GM21515 (cell line): Measurements from ENCODE around the gene FAM3C.

Experiments used
- ATAC-seq: cut with Tn5 transposase; IDR thresholded peaks from one replicate; pipeline ENCODE4 v1.9.1; 2021; ENCODE audit not compliant: unreplicated experiment

The FAM3C gene

GRCh38 chr7:121383235-121383910 lies 12.7 kb downstream of the FAM3C start:
- ATAC-seq, result no peak

GRCh38 chr7:121382473-121382872 lies 13.6 kb downstream of the FAM3C start:
- no peak for ATAC-seq

GRCh38 chr7:121379930-121380329 lies 16.2 kb downstream of the FAM3C start:
- no peak for ATAC-seq

GRCh38 chr7:121376979-121377378 lies 19.1 kb downstream of the FAM3C start:
- no peak for ATAC-seq

- ATAC-seq, result no peak
Observed at GRCh38 chr7:121373177-121373576, 22.9 kb downstream of the FAM3C start.

GRCh38 chr7:121372376-121373010 lies 23.6 kb downstream of the FAM3C start:
- peak; percentile 89 for ATAC-seq

- no peak for ATAC-seq
Observed at GRCh38 chr7:121371883-121372282, 24.2 kb downstream of the FAM3C start.

GRCh38 chr7:121371367-121371766 lies 24.7 kb downstream of the FAM3C start:
- ATAC-seq, result no peak

- peak; percentile 40 for ATAC-seq
Observed at GRCh38 chr7:121369462-121369861, 26.6 kb downstream of the FAM3C start.

- ATAC-seq, result no peak
Observed at GRCh38 chr7:121366852-121367431, 29.2 kb downstream of the FAM3C start.

GRCh38 chr7:121360564-121360963 lies 35.5 kb downstream of the FAM3C start:
- no peak for ATAC-seq

- no peak for ATAC-seq
Observed at GRCh38 chr7:121355574-121355973, 40.5 kb downstream of the FAM3C start.

GRCh38 chr7:121352323-121352722 lies 43.8 kb downstream of the FAM3C start:
- ATAC-seq, result no peak

- no peak for ATAC-seq
Observed at GRCh38 chr7:121351682-121352081, 44.4 kb downstream of the FAM3C start.

- ATAC-seq, result no peak
Observed at GRCh38 chr7:121344497-121344896, 51.6 kb downstream of the FAM3C start.

- ATAC-seq, result no peak
Observed at GRCh38 chr7:121344093-121344492, 52.0 kb downstream of the FAM3C start.

GRCh38 chr7:121343302-121343701 lies 52.8 kb downstream of the FAM3C start:
- ATAC-seq, result no peak

- ATAC-seq, result no peak
Observed at GRCh38 chr7:121342631-121343030, 53.5 kb downstream of the FAM3C start.

GRCh38 chr7:121341933-121342332 lies 54.2 kb downstream of the FAM3C start:
- ATAC-seq, result no peak

GRCh38 chr7:121339082-121339481 lies 57.0 kb downstream of the FAM3C start:
- no peak for ATAC-seq

- no peak for ATAC-seq
Observed at GRCh38 chr7:121337398-121337797, 58.7 kb downstream of the FAM3C start.

- ATAC-seq, result no peak
Observed at GRCh38 chr7:121336579-121336978, 59.5 kb downstream of the FAM3C start.
